ENCODE data around the gene YTHDC1. TPM values are rescaled to one million over a fixed set of nuclear protein-coding genes. Genes with fewer than 3 reads are reported as not detected.
A peak's percentile ranks its signal among the peaks of the same experiment; 100 is the strongest.
"Not testable (repeated sequence)": the region's sequence is repeated elsewhere in the genome, so short reads cannot be mapped to it uniquely, and the experiment has no call there.

Gene YTHDC1
- 21.6 and 41.4 TPM in 2 replicates for polyA plus RNA-seq (2011; rRNA removed)
- polyA minus RNA-seq (2011; rRNA and poly(A)+ RNA removed) = 23.5 and 29.6 TPM in 2 replicates

- POLR2A ChIA-PET = interaction anchor here (0.7 kb wide), 1 partner anchor 20 kb away, joined by 4 read pairs; no protein-coding TSS in a partner anchor
- TF ChIP-seq CTCF (IDR thresholded peaks at IDR 0.05; ENCODE audit: insufficient read depth, low read depth, low read length) = no peak
- CTCF ChIA-PET = interaction anchor here (1.6 kb wide), 1 partner anchor 78 kb away, joined by 5 read pairs; no protein-coding TSS in a partner anchor
- Histone ChIP-seq H3K27me3 (ENCODE audit: control insufficient read depth, insufficient read depth, low read length) (no peaks in the 10 kb centered on the region), H3K4me3 (ENCODE audit: low read depth, low read length) (peak within 1 kb of the TSS; percentile 94), H3K36me3 (ENCODE audit: control insufficient read depth, insufficient read depth, low read length) (no peaks in the 10 kb centered on the region; the same call in none of the 2 replicates)
- peak; percentile 76 for DNase-seq (ENCODE audit: low read depth)
These were observed at the start of gene YTHDC1 for GRCh38 chr4:68349649-68350360. Gene YTHDC1, minus strand, starts transcription at chr4:68350090. Its CDS starts 337 bp downstream, at chr4:68349753.

- no peak for TF ChIP-seq CTCF (IDR thresholded peaks at IDR 0.05; ENCODE audit: insufficient read depth, low read depth, low read length)
- no peak for DNase-seq (ENCODE audit: low read depth)
- CTCF ChIA-PET = interaction anchor here (0.9 to 1.4 kb wide), 3 partner anchors 9 to 23 kb away, joined by 3 to 5 read pairs (median 3); no protein-coding TSS in a partner anchor
- POLR2A ChIA-PET = no interaction called here
- no peaks in the 10 kb centered on the region for H3K36me3 ChIP-seq (ENCODE audit: control insufficient read depth, insufficient read depth, low read length)
- H3K27me3 ChIP-seq (ENCODE audit: control insufficient read depth, insufficient read depth, low read length) = no peaks in the 10 kb centered on the region
- no peak overlapping the region for H3K4me3 ChIP-seq (ENCODE audit: low read depth, low read length)
These were observed 49.4 kb upstream of the YTHDC1 start for GRCh38 chr4:68399306-68399705.

- Histone ChIP-seq H3K27me3 (ENCODE audit: control insufficient read depth, insufficient read depth, low read length) (no peaks in the 10 kb centered on the region), H3K36me3 (ENCODE audit: control insufficient read depth, insufficient read depth, low read length) (no peaks in the 10 kb centered on the region), H3K4me3 (ENCODE audit: low read depth, low read length) (no peak overlapping the region)
- ChIA-PET CTCF (interaction anchor here (1.0 to 1.6 kb wide), 2 partner anchors 9 to 13 kb away, joined by 3 read pairs; no protein-coding TSS in a partner anchor), POLR2A (no interaction called here)
- DNase-seq (ENCODE audit: low read depth) = no peak
- no peak for TF ChIP-seq CTCF (IDR thresholded peaks at IDR 0.05; ENCODE audit: insufficient read depth, low read depth, low read length)
These were observed 46.9 kb upstream of the YTHDC1 start for GRCh38 chr4:68396756-68397155.

GRCh38 chr4:68391436-68391835 lies 41.5 kb upstream of the YTHDC1 start:
- no peak overlapping the region for H3K4me3 ChIP-seq (ENCODE audit: low read depth, low read length)
- no peaks in the 10 kb centered on the region for H3K36me3 ChIP-seq (ENCODE audit: control insufficient read depth, insufficient read depth, low read length)
- no peak for DNase-seq (ENCODE audit: low read depth)
- POLR2A ChIA-PET = no interaction called here
- no peaks in the 10 kb centered on the region for H3K27me3 ChIP-seq (ENCODE audit: control insufficient read depth, insufficient read depth, low read length)
- CTCF ChIA-PET = no interaction called here
- TF ChIP-seq CTCF (IDR thresholded peaks at IDR 0.05; ENCODE audit: insufficient read depth, low read depth, low read length) = no peak

- no peak for TF ChIP-seq CTCF (IDR thresholded peaks at IDR 0.05; ENCODE audit: insufficient read depth, low read depth, low read length)
- ChIA-PET CTCF (interaction anchor here (1.2 kb wide), 1 partner anchor 15 kb away, joined by 3 read pairs; no protein-coding TSS in a partner anchor), POLR2A (interaction anchor here (0.8 kb wide), 1 partner anchor 20 kb away, joined by 6 read pairs; no protein-coding TSS in a partner anchor)
- H3K4me3 ChIP-seq (ENCODE audit: low read depth, low read length) = no peak overlapping the region
- no peaks in the 10 kb centered on the region for H3K27me3 ChIP-seq (ENCODE audit: control insufficient read depth, insufficient read depth, low read length)
- DNase-seq (ENCODE audit: low read depth) = no peak
- no peaks in the 10 kb centered on the region for H3K36me3 ChIP-seq (ENCODE audit: control insufficient read depth, insufficient read depth, low read length)
These were observed 40.5 kb upstream of the YTHDC1 start for GRCh38 chr4:68390205-68390935.

GRCh38 chr4:68389386-68389913 lies 39.6 kb upstream of the YTHDC1 start:
- DNase-seq (ENCODE audit: low read depth); POLR2A ChIA-PET; H3K27me3 ChIP-seq (ENCODE audit: control insufficient read depth, insufficient read depth, low read length); H3K36me3 ChIP-seq (ENCODE audit: control insufficient read depth, insufficient read depth, low read length); H3K4me3 ChIP-seq (ENCODE audit: low read depth, low read length): not testable (repeated sequence)
- CTCF ChIA-PET = interaction anchor here (1.2 kb wide), 1 partner anchor 16 kb away, joined by 3 read pairs; no protein-coding TSS in a partner anchor
